ENCODE data around the gene SUGCT.

DNA sequence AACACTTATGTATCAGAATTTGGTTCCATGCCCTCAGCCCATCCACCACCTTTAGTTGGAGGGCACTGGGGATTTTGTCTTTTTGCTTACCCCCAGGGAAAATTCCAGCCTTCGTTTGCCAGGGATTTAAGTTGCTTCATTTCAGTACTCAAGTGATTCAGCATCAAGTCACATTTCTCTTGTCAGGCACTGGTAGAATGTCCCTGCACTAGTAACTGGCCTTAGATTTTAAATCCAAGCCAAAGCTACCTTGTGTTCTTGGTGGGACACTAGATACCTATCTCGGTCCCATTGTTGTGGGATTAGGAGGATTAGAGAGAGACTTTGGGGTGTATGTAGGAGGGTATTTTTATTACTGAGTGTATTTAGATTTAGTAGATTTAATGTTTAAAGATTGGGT, 613.1 kb downstream of the SUGCT start:
- TF ChIP-seq, protein P1, sequence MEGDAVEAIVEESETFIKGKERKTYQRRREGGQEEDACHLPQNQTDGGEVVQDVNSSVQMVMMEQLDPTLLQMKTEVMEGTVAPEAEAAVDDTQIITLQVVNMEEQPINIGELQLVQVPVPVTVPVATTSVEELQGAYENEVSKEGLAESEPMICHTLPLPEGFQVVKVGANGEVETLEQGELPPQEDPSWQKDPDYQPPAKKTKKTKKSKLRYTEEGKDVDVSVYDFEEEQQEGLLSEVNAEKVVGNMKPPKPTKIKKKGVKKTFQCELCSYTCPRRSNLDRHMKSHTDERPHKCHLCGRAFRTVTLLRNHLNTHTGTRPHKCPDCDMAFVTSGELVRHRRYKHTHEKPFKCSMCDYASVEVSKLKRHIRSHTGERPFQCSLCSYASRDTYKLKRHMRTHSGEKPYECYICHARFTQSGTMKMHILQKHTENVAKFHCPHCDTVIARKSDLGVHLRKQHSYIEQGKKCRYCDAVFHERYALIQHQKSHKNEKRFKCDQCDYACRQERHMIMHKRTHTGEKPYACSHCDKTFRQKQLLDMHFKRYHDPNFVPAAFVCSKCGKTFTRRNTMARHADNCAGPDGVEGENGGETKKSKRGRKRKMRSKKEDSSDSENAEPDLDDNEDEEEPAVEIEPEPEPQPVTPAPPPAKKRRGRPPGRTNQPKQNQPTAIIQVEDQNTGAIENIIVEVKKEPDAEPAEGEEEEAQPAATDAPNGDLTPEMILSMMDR (IDR thresholded peaks at IDR 0.05) = no peak
- no peak for TF ChIP-seq POLR2A (IDR thresholded peaks at IDR 0.05)
